OCI-LY7 (cell line): ENCODE measurements around the gene KLHDC10.

ENCODE experiments used
- EZH2phosphoT487 ChIP-seq: fragments of 200-600 bp; sonication (generic); IDR thresholded peaks from 2 replicates; pipeline ENCODE4 v1.6.1; 2018; ENCODE audit warnings: low read depth, borderline replicate concordance, mild to moderate bottlenecking, mixed run types, antibody characterized with exemption, low read length, moderate library complexity, mixed read lengths
- TF ChIP-seq, protein P1 (sequence below): fragments of 200-600 bp; sonication (generic); conservative IDR thresholded peaks from 2 replicates; pipeline ENCODE4 v1.5.1; 2014; ENCODE audit warnings: mild to moderate bottlenecking, antibody characterized with exemption, low read length, moderate library complexity, mixed read lengths

DNA sequence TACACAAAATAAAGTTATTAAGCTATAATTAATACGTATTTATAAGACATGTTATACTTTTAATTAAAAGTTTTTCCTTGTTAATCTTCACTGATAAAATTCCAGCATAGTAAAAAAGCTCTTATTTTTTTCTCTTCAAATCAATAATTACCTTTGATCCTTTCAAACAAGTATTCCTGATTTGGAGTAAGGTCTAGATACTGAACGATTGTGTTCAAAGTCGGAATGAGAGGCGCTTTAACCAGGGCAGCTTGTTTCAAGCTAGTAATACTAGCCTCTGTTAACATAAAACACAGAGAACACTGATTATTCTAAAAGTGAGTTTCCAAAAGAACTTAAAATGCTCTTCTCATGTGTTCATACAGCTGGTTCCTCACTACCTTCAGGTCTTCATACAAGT is 107.9 kb downstream of the KLHDC10 start:
- TF ChIP-seq, protein P1, sequence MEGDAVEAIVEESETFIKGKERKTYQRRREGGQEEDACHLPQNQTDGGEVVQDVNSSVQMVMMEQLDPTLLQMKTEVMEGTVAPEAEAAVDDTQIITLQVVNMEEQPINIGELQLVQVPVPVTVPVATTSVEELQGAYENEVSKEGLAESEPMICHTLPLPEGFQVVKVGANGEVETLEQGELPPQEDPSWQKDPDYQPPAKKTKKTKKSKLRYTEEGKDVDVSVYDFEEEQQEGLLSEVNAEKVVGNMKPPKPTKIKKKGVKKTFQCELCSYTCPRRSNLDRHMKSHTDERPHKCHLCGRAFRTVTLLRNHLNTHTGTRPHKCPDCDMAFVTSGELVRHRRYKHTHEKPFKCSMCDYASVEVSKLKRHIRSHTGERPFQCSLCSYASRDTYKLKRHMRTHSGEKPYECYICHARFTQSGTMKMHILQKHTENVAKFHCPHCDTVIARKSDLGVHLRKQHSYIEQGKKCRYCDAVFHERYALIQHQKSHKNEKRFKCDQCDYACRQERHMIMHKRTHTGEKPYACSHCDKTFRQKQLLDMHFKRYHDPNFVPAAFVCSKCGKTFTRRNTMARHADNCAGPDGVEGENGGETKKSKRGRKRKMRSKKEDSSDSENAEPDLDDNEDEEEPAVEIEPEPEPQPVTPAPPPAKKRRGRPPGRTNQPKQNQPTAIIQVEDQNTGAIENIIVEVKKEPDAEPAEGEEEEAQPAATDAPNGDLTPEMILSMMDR = no peak
- no peak for TF ChIP-seq EZH2phosphoT487
